GM19452 (cell line): ENCODE data around the gene GRIP2.

Experiments
- ATAC-seq: cut with Tn5 transposase; IDR thresholded peaks from one replicate; pipeline ENCODE4 v1.9.1; 2021; ENCODE audit not compliant: unreplicated experiment

GRIP2 gene

DNA sequence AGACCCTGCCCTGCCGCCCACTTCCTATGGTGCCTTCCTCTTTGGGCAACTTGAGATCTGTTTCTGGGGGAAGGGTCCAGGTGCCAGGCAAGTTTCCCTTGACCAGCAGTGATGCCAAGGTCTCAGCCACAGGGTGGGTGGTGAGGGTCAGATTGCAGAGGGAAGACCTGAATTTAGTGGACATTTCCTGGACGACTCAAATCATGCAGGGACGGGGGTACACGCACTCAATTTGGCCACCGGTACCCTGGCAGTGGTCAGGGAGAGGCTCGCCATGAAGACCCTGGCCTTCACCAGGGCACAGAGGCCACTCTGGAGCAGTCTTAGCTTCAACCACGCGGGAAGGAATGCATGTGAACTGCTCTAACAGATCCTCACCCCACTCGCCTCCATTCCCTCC lies 1.5 kb upstream of the GRIP2 start:
- no peak for ATAC-seq

GRCh38 chr3:14540821-14541385 lies 761 bp upstream of the GRIP2 start:
- no peak for ATAC-seq

GRCh38 chr3:14539384-14539741 lies 779 bp downstream of the GRIP2 start:
- ATAC-seq, result no peak

DNA sequence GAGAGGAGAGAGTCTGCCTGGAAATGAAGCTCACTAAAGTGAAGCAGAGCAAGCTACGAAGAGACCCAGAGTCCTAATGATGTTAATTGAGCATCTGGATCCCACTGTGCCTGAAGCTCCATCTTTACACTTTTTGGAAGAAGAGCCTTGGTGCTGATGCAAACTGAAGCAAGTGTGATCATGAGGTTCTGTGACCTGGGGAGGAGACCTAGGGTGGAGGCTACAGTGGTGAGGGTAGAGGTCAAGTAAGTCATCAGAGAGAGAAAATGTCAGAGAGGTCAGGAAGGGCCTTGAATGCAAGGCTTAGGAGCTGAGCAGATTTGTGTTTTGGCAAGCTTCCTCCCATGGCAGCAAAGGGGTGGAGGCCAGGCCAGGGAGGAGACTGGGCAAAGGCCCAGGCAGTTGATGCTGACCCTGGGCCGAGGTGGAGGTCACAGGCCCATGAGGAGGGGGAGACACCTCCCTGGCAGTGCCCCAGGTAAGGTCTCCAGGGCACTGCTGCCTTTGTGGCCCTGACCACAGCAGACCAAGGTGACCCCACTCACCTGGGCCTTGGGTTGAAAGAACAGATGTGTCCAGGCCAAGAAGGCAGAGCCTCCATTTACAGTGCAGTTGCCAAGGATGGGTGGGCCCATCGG lies 1.6 kb downstream of the GRIP2 start:
- ATAC-seq, result no peak

DNA sequence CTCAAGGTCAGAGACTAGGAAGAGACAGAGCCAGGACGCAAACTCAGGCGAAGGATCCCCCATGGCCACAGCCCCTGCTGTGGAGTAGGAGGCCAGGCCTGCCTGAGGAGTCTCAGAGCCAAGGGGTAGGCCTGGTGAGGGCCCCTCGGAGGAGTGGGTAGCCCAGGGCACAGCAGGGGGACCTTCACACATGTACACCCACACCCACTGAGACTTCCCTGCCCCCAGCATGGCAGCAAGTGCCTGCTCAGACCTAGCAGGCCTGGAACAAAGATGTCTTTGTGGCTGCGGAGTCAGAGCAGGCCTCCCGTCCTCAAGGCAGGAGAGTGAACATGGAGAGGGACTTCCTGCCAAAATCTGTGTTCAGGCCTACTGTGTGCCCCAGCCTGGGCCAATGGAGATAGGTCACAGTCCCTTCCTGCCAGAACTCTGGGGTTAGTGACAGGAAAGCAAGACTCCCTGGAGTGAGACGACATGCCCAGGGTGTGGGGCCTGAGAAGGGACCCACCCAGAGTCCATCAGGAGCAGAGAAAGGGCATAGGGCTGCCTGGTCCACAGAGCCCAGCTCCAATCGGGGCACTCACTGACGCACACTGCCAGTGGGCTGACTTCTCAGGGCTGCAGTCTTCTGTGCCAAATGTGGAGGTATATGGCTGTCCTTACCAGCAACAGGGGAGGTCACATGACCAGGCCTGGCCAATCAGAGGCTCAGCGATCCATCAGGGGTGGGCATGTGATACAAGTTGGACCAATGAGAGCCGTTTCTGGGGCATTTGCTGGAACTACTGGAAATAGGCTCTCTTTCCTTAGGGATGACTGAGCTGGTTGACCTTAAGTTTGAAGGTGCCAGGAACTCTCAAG lies 2.3 kb downstream of the GRIP2 start:
- no peak for ATAC-seq

DNA sequence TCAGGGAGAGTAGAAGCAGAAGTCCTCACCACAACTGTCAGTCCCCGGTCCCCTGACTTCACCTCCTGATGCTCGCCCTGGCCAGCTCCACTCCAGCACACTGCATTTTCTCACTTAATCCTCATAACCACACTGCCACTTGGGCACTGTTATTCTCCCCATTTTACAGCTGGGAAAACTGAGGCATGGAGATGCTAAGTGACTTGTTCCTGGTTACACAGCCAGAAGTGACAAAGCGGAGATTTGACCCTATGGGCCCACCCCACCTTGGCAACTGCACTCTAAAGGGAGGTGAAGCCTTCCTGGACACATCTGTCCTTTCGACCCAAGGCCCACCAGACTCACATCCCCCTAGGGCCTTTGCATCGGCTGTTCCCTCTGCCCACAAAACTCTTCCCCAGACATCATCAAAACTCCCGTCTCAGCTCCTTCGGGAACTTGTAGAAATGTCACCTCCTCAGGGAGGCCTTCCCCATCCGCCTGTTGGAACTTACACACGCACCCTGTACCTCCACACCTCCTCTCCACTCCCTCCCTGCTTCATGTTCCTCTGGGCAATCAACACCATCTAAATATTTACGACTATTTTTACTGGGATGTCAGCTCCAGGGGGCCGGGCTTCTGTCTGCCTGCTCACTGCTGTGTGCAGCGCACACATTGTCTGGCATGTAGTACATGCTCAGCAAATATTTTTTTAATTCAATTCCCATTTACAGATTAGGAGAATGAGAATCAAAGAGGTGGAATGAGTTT lies 3.1 kb downstream of the GRIP2 start:
- no peak for ATAC-seq

GRCh38 chr3:14536055-14536815 lies 3.9 kb downstream of the GRIP2 start:
- no peak for ATAC-seq

- ATAC-seq, result no peak
Measured at GRCh38 chr3:14535616-14536015, 4.5 kb downstream of the GRIP2 start.

GRCh38 chr3:14534516-14535191 lies 5.5 kb downstream of the GRIP2 start:
- ATAC-seq, result no peak

- ATAC-seq, result no peak
Measured at GRCh38 chr3:14533457-14533958, 6.6 kb downstream of the GRIP2 start.

DNA sequence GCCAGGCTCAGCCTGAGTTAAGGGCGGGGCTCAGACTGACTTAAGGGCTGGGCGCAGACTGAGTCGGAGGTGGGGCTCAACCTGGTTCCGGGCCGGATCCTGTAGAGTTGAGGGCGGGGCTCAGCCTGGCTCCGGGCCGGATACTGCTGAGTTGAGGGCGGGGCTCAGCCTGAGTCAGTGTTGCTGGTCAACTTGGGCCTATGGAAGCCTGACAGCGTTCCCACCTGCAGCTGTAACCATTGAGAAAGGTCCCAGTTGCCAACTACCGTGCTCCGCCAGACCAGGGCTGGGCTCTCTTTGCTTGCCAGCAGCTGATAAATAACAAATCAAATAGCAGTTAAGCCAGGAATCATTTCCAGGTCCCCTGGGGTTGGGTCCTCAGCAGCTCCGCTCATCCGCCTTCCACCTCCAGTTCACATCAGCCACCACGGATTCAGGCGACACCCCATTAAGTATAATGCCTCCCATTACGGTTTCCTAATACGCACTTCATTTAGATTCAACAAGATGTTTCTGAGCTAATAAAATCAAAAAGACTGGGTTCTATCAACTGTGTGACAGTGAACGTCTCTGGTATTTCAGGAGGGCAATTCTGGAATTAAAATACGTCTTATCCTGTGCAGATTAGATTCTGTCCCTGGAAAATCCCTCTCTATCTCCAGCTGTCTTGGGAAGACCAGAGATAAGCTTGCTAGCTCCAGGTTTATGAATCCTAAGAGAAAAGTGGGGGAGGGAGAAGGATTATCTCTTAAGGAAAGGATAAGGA lies 7.3 kb downstream of the GRIP2 start:
- ATAC-seq, result no peak

- no peak for ATAC-seq
Measured at GRCh38 chr3:14531856-14532395, 8.2 kb downstream of the GRIP2 start.

DNA sequence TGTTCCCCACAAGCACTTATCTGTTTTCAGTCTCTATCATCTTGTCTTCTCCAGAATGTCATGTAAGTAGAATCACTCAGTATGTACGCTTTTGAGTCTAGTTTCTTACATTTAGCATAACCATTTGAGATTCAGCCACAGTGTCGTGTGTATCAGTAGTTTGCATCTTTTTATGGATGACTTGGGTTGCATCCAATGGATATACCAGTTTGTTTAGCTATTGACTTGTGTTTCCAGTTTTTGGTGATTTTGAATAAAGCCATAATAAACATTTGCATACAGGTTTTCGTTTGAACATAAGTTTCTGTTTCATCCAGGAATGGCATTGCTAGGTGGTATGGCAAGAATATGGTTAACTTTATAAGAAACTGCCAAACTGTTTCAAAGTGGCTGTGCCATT lies 12.1 kb downstream of the GRIP2 start:
- ATAC-seq, result no peak

GRCh38 chr3:14525685-14526631 lies 14.2 kb downstream of the GRIP2 start:
- no peak for ATAC-seq

DNA sequence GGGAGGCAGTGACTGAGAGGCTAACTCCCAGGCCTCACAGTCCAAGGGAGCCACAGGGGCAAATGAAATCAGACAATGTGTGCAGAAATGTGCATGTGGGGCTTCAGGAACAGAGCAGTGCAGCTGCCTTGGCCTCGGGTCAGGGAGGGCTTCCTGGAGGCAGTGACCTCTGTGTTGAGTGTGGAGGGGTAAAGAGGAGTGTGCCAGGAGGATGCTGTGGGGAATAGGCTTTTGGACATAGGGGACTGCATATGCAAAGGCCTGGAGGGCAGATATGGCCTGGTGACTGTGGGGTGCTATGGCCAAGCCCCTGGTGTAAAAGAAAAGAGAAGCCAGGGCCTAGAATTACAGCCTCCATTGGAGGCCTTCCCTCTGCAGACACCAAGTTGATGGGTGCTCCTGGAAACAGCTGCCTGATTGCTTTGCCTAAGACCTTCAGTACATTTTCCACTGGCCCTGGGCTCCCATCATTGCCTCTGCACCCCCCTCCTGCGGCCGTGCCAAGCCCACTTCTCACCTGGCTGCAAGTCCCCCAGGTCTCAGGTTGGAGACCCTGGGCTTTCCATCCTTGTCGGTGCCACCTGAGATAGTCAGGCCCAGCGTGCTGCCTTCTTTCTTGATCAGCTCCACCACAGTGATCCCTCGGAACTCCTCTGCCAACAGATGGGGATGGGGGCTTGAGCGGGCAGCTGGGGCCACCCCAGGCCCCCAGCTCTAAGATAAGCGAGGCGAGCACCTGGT lies 15.1 kb downstream of the GRIP2 start:
- no peak for ATAC-seq

- ATAC-seq, result no peak
Measured at GRCh38 chr3:14524311-14524711, 15.8 kb downstream of the GRIP2 start.

- no peak for ATAC-seq
Measured at GRCh38 chr3:14523792-14524191, 16.4 kb downstream of the GRIP2 start.
